ENCODE results near the gene CD300LB. TPM values are rescaled to one million over a fixed set of nuclear protein-coding genes. Genes with fewer than 3 reads are reported as not detected.

CD300LB gene
- total RNA-seq, 2 donors from 2014 or later = 0.81 to 0.85 TPM

DNA sequence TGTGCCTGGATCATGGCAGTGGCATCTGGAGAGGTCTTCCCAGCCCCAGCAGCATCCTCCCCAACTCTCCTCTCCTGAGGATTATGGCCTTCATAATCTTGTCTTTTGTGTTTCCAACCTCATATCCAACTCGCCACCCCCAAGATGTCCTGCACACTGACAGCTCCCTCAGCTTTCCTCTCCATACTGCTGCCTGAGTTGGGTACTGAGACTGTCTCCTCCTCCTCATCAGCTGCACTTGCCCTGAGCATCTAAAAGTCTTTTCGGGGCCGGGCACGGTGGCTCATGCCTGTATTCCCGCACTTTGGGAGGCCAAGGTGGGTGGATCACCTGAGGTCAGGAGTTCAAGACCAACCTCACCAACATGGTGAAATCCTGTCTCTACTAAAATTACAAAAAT is 2.0 kb downstream of the CD300LB start:
- Histone ChIP-seq H3K27ac (no peak overlapping the region), H3K27me3 (replicated peaks; ENCODE audit: insufficient read depth) (no peaks in the 10 kb centered on the region), H3K9me3 (no peaks in the 10 kb centered on the region), H3K36me3 (no peaks in the 10 kb centered on the region), H3K4me1 (ENCODE audit: control insufficient read depth in 1 of 2, low read depth in 2 of 2) (no peaks in the 10 kb centered on the region), H3K4me3 (no peak overlapping the region)
- DNase-seq (ENCODE audit: low spot score) (no peak), ATAC-seq (ENCODE audit: insufficient number of reproducible peaks, low FRiP score, low read depth) (no peak)
- TF ChIP-seq, protein P1, sequence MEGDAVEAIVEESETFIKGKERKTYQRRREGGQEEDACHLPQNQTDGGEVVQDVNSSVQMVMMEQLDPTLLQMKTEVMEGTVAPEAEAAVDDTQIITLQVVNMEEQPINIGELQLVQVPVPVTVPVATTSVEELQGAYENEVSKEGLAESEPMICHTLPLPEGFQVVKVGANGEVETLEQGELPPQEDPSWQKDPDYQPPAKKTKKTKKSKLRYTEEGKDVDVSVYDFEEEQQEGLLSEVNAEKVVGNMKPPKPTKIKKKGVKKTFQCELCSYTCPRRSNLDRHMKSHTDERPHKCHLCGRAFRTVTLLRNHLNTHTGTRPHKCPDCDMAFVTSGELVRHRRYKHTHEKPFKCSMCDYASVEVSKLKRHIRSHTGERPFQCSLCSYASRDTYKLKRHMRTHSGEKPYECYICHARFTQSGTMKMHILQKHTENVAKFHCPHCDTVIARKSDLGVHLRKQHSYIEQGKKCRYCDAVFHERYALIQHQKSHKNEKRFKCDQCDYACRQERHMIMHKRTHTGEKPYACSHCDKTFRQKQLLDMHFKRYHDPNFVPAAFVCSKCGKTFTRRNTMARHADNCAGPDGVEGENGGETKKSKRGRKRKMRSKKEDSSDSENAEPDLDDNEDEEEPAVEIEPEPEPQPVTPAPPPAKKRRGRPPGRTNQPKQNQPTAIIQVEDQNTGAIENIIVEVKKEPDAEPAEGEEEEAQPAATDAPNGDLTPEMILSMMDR (IDR thresholded peaks at IDR 0.05) = no peak

DNA sequence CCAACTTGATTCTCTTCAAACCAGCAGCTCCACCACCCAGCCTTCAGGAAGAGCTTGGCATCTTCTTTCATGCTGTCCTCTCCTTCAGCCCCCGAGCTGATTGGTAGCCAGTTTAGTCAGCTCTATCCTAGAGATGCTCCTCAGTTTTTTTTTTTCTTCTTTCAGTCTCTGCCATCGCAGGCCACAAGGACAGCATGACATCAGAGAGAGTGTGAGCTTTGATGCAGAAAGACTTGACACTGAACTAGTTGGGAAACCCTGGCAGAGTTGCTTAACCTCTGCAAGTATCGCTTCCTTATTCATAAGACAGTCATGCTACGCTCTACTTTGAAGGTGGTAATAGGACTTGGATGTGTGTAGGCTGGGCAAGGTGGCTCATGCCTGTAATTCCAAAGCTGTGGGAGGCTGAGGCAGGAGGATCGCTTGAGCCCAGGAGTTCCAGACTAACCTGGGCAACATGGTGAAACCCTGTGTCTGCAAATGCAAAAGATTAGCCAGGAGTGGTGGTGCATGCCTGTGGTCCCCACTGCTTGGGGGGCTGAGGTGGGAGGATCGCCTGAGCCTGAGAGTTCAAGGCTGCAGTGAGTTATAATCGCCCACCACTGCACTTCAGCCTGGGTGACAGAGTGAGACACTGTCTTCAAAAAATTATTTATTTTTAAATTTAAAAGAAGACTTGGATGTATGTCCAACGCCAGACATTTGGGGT is 2.6 kb downstream of the CD300LB start:
- H3K27ac ChIP-seq = no peak overlapping the region
- ATAC-seq (ENCODE audit: insufficient number of reproducible peaks, low FRiP score, low read depth) (no peak), DNase-seq (ENCODE audit: low spot score) (no peak)
- no peaks in the 10 kb centered on the region for H3K9me3 ChIP-seq
- no peaks in the 10 kb centered on the region for H3K27me3 ChIP-seq (replicated peaks; ENCODE audit: insufficient read depth)
- TF ChIP-seq, protein P1 (IDR thresholded peaks at IDR 0.05) = no peak
- no peaks in the 10 kb centered on the region for H3K36me3 ChIP-seq
- no peaks in the 10 kb centered on the region for H3K4me1 ChIP-seq (ENCODE audit: control insufficient read depth in 1 of 2, low read depth in 2 of 2)
- H3K4me3 ChIP-seq = no peak overlapping the region

DNA sequence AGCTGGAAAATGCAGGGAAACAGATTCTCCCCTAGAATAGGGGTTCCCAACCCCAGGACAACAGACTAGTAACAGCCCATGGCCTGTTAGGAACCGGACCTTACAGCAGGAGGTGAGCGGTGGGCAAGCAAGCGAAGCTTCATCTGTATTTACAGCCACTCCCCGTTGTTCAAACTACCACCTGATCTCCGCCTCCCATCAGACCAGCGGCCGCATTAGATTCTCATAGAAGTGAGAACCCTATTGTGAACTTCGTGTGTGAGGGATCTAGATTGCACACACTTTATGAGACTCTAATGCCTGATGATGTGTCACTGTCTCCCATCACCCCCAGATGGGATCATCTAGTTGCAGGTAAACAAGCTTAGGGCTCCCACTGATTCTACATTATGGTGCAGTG is 3.5 kb downstream of the CD300LB start:
- Histone ChIP-seq H3K4me1 (ENCODE audit: control insufficient read depth in 1 of 2, low read depth in 2 of 2) (no peaks in the 10 kb centered on the region), H3K27me3 (replicated peaks; ENCODE audit: insufficient read depth) (no peaks in the 10 kb centered on the region), H3K9me3 (no peaks in the 10 kb centered on the region), H3K4me3 (no peak overlapping the region), H3K27ac (no peak overlapping the region), H3K36me3 (no peaks in the 10 kb centered on the region)
- no peak for ATAC-seq (ENCODE audit: insufficient number of reproducible peaks, low FRiP score, low read depth)
- TF ChIP-seq, protein P1 (IDR thresholded peaks at IDR 0.05) = no peak
- DNase-seq (ENCODE audit: low spot score) = no peak

DNA sequence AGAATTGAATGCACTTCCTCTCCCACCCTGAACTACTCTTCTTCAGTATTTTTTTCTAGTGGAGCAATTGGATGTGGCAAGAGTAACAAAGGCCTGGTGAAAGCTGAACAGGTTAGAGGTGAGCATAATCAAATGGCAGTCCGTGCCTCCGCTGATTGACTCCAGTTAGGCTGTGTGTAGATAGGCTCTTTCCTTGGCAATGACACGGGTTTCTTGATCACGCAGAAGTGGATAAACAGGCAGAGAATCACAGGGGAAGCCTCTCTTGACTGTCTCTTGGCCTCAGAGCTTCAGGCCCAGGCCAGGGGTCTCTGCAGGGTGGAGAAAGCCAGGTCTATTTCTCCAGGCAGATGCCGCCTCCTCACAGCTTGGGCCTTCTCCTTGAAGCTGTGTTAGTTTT is 4.2 kb downstream of the CD300LB start:
- Histone ChIP-seq H3K9me3 (no peaks in the 10 kb centered on the region), H3K36me3 (no peaks in the 10 kb centered on the region), H3K4me3 (no peak overlapping the region), H3K27me3 (replicated peaks; ENCODE audit: insufficient read depth) (no peaks in the 10 kb centered on the region), H3K27ac (no peak overlapping the region), H3K4me1 (ENCODE audit: control insufficient read depth in 1 of 2, low read depth in 2 of 2) (no peaks in the 10 kb centered on the region)
- no peak for DNase-seq (ENCODE audit: low spot score)
- no peak for ATAC-seq (ENCODE audit: insufficient number of reproducible peaks, low FRiP score, low read depth)
- TF ChIP-seq, protein P1 (IDR thresholded peaks at IDR 0.05) = no peak

DNA sequence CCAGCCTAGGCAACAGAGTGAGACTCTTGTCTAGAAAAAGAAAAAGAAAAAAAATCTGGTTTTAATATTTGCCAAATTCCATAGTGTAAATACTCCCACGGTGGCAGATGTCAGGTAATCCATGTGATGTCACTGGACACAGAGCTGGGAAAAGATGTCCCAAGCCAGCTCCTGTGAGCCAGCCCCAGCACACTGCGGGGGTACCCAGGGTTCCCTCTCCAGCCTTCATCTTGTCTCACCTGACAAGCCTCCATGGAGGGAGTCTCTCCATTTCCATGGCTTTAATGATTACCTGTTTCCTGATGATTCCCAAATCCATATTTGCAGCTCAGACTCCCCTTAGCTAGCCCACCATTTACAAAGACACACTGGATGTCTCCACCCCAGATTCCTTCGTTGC is 4.6 kb downstream of the CD300LB start:
- DNase-seq (ENCODE audit: low spot score) (no peak), ATAC-seq (ENCODE audit: insufficient number of reproducible peaks, low FRiP score, low read depth) (no peak)
- no peaks in the 10 kb centered on the region for H3K9me3 ChIP-seq
- H3K27ac ChIP-seq = no peak overlapping the region
- no peaks in the 10 kb centered on the region for H3K36me3 ChIP-seq
- no peak overlapping the region for H3K4me3 ChIP-seq
- no peaks in the 10 kb centered on the region for H3K4me1 ChIP-seq (ENCODE audit: control insufficient read depth in 1 of 2, low read depth in 2 of 2)
- TF ChIP-seq, protein P1 (IDR thresholded peaks at IDR 0.05) = no peak
- no peaks in the 10 kb centered on the region for H3K27me3 ChIP-seq (replicated peaks; ENCODE audit: insufficient read depth)
